GM19240 (cell line): ENCODE results near the gene POLR3B.
"Not testable (repeated sequence)": the region's sequence is repeated elsewhere in the genome, so short reads cannot be mapped to it uniquely, and the experiment has no call there.

ENCODE experiments used
- DNase-seq: peaks from one replicate; pipeline ENCODE4 v3.0.0; 2011; ENCODE audit warnings: low spot score; ENCODE audit not compliant: insufficient read length

POLR3B gene

GRCh38 chr12:106342397-106343213 lies 14.9 kb upstream of the POLR3B start:
- no peak for DNase-seq

- no peak for DNase-seq
These were observed 14.4 kb upstream of the POLR3B start for GRCh38 chr12:106343214-106343528.

GRCh38 chr12:106344131-106344530 lies 13.4 kb upstream of the POLR3B start:
- no peak for DNase-seq

GRCh38 chr12:106345746-106346145 lies 11.8 kb upstream of the POLR3B start:
- DNase-seq = no peak

GRCh38 chr12:106348411-106348810 lies 9.1 kb upstream of the POLR3B start:
- DNase-seq = no peak

- no peak for DNase-seq
These were observed 4.4 kb upstream of the POLR3B start for GRCh38 chr12:106353175-106353574.

GRCh38 chr12:106358396-106359241 lies 1.1 kb downstream of the POLR3B start:
- DNase-seq = no peak

GRCh38 chr12:106359646-106360399 lies 2.3 kb downstream of the POLR3B start:
- no peak for DNase-seq

- no peak for DNase-seq
These were observed 2.9 kb downstream of the POLR3B start for GRCh38 chr12:106360400-106360994.

- no peak for DNase-seq
These were observed 5.4 kb downstream of the POLR3B start for GRCh38 chr12:106362971-106363370.

GRCh38 chr12:106364261-106364660 lies 6.7 kb downstream of the POLR3B start:
- no peak for DNase-seq

GRCh38 chr12:106369624-106370346 lies 12.2 kb downstream of the POLR3B start:
- no peak for DNase-seq

- DNase-seq = no peak
These were observed 21.2 kb downstream of the POLR3B start for GRCh38 chr12:106378788-106379187.

GRCh38 chr12:106380954-106381353 lies 23.4 kb downstream of the POLR3B start:
- no peak for DNase-seq

- not testable (repeated sequence) for DNase-seq
These were observed 24.3 kb downstream of the POLR3B start for GRCh38 chr12:106381866-106382265.

- no peak for DNase-seq
These were observed 29.4 kb downstream of the POLR3B start for GRCh38 chr12:106386813-106387535.

GRCh38 chr12:106387848-106388377 lies 30.4 kb downstream of the POLR3B start:
- no peak for DNase-seq

GRCh38 chr12:106389151-106389550 lies 31.6 kb downstream of the POLR3B start:
- DNase-seq = no peak

- DNase-seq = no peak
These were observed 35.2 kb downstream of the POLR3B start for GRCh38 chr12:106392759-106393158.

GRCh38 chr12:106409878-106410277 lies 52.3 kb downstream of the POLR3B start:
- no peak for DNase-seq
